ENCODE measurements around the gene SLC25A5.

DNA sequence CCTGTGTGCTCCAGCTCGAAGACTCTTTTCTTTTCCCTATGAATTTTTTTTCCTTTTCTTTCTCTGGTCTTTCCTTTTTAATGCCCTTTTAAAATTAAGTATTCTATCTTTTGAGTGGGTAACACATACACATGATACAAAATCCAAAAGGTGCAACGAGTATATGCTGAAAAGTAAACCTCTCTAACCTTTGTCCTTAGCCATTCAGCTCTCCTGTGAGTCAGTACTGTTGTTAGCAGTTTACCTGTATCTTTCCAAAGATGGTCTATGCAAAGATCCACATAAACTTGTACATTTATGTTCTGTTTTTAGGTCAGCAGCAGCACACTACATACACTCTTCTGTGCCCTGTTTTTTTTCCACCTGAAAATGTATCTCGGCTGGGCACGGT is 40.5 kb upstream of the SLC25A5 start:
- TF ChIP-seq POLR2AphosphoS5 (IDR thresholded peaks at IDR 0.05) (no peak), EP300 (IDR thresholded peaks at IDR 0.05) (no peak)
